A549 (cell line): ENCODE measurements around the gene PAN2. TPM values are rescaled to one million over a fixed set of nuclear protein-coding genes. Genes with fewer than 3 reads are reported as not detected.
"Not testable (repeated sequence)": the region's sequence is repeated elsewhere in the genome, so short reads cannot be mapped to it uniquely, and the experiment has no call there.

Source experiments
- ATAC-seq, 2 experiments: fragments of 200-7000 bp in 1 of 2; fragments of >200 bp in 1 of 2; cut with Nextera tagmentation in 1 of 2; cut with Tn5 transposase in 1 of 2; 3 replicates each; pipeline versions ENCODE4 v1.8.0 to v1.9.1; 2018 to 2020; ENCODE audit warnings: mild to moderate bottlenecking in 1 of 2, moderate library complexity in 1 of 2
- CTCF ChIA-PET: fragments of 300-600 bp; sonication (Branson Sonifier 250); formaldehyde crosslinking; extraction: SDS; loops from one replicate; lab custom pipeline; 2021; ENCODE audit warnings: antibody characterized with exemption, inconsistent platforms; lab: Yijun Ruan, JAX
- POLR2A ChIA-PET: fragments of 350-600 bp; formaldehyde crosslinking; extraction: SDS; loops from one replicate; lab custom pipeline; 2021; ENCODE audit warnings: antibody characterized with exemption, inconsistent platforms; lab: Yijun Ruan, JAX
- DNase-seq, 2 experiments: peaks; one replicate each; pipeline versions ENCODE4 v3.0.0 to v3.0.0-alpha.2; 2011 to 2016; ENCODE audit warnings: low read depth in 1 of 2, low spot score in 1 of 2
- FAIRE-seq: peaks from 2 replicates; lab custom pipeline; 2011; peaks lifted over from hg19 to GRCh38; lab: Jason Lieb, UNC
- H3K27ac ChIP-seq, 2 experiments: fragments of >200 bp; sonication (Bioruptor Twin); formaldehyde crosslinking; 3 replicates each; pipeline ENCODE4 v1.5.1; 2016 to 2017
- H3K4me1 ChIP-seq: fragments of >200 bp; sonication (Bioruptor Twin); formaldehyde crosslinking; 3 replicates; pipeline ENCODE4 v1.6.1; 2016
- H3K4me2 ChIP-seq: fragments of >200 bp; sonication (Bioruptor Twin); formaldehyde crosslinking; 3 replicates; pipeline ENCODE4 v1.6.1; 2016
- H3K4me3 ChIP-seq: fragments of >200 bp; sonication (Bioruptor Twin); formaldehyde crosslinking; 3 replicates; pipeline ENCODE4 v1.5.1; 2016
- H3K9me3 ChIP-seq: fragments of >200 bp; sonication (Bioruptor Twin); formaldehyde crosslinking; 3 replicates; pipeline ENCODE4 v1.6.1; 2016
- ATOH8 ChIP-seq: fragments of 250-450 bp; sonication (Bioruptor Pico); IDR thresholded peaks from 2 replicates; pipeline ENCODE4 v1.5.0; 2020; ENCODE audit warnings: low read depth, mild to moderate bottlenecking, moderate library complexity
- BHLHE40 ChIP-seq: IDR thresholded peaks from 2 replicates; pipeline ENCODE4 v1.6.1; 2012; ENCODE audit warnings: low read depth, low read length, inconsistent platforms
- CBX8 ChIP-seq: fragments of 200-600 bp; sonication (generic); IDR thresholded peaks from 2 replicates; pipeline ENCODE4 v1.6.1; 2016
- CEBPB ChIP-seq, 2 experiments: fragments of >200 bp in 1 of 2; sonication (Bioruptor Twin) in 1 of 2; formaldehyde crosslinking in 1 of 2; IDR thresholded peaks; 2 replicates each; pipeline ENCODE4 v1.6.1; 2012 to 2016
- ESRRA ChIP-seq: fragments of 150-350 bp; IDR thresholded peaks from 2 replicates; pipeline ENCODE4 v1.6.1; 2014; ENCODE audit warnings: mild to moderate bottlenecking, low read length, borderline replicate concordance
- FOSL2 ChIP-seq, 2 experiments: fragments of 450-650 bp in 1 of 2; fragments of >200 bp in 1 of 2; sonication (Bioruptor Twin) in 1 of 2; formaldehyde crosslinking; IDR thresholded peaks; 2 replicates each; pipeline versions ENCODE4 v1.5.0 to v1.6.1; 2016 to 2020; ENCODE audit warnings: mild to moderate bottlenecking in 1 of 2, moderate library complexity in 1 of 2
- HOXB13 ChIP-seq: fragments of 250-450 bp; sonication (Bioruptor Pico); IDR thresholded peaks from 2 replicates; pipeline ENCODE4 v1.5.0; 2020; ENCODE audit warnings: low read depth, mild to moderate bottlenecking, moderate library complexity
- JUN ChIP-seq, 2 experiments: fragments of >200 bp; sonication (Bioruptor Twin); formaldehyde crosslinking; IDR thresholded peaks; 2 replicates in 1 of 2; 3 replicates in 1 of 2; pipeline ENCODE4 v1.6.1; 2016 to 2017
- MAFK ChIP-seq: fragments of 450-650 bp; IDR thresholded peaks from 2 replicates; pipeline ENCODE4 v1.6.1; 2014; ENCODE audit not compliant: partially characterized antibody
- PHF8 ChIP-seq: fragments of 200-600 bp; sonication (generic); IDR thresholded peaks from 2 replicates; pipeline ENCODE4 v1.6.1; 2016; ENCODE audit warnings: low read depth, mild to moderate bottlenecking, antibody characterized with exemption, moderate library complexity, borderline replicate concordance
- POLR2AphosphoS2 ChIP-seq: conservative IDR thresholded peaks from 2 replicates; pipeline ENCODE4 v1.6.1; 2012; ENCODE audit warnings: low read length, improper control_type of control experiment, inconsistent platforms
- RAD21 ChIP-seq, 2 experiments: fragments of >200 bp in 1 of 2; sonication (Bioruptor Twin) in 1 of 2; formaldehyde crosslinking in 1 of 2; IDR thresholded peaks in 1 of 2; conservative IDR thresholded peaks in 1 of 2; 2 replicates in 1 of 2; 3 replicates in 1 of 2; pipeline ENCODE4 v1.6.1; 2012 to 2018; ENCODE audit warnings: inconsistent platforms in 1 of 2
- RFX5 ChIP-seq: fragments of 450-650 bp; IDR thresholded peaks from 2 replicates; pipeline ENCODE4 v1.7.1; 2014; ENCODE audit warnings: antibody characterized with exemption, mild to moderate bottlenecking, moderate library complexity
- SMC3 ChIP-seq: fragments of >200 bp; sonication (Bioruptor Twin); formaldehyde crosslinking; IDR thresholded peaks from 3 replicates; pipeline ENCODE4 v1.6.1; 2018; ENCODE audit warnings: inconsistent platforms
- SREBF2 ChIP-seq: fragments of 450-650 bp; IDR thresholded peaks from 2 replicates; pipeline ENCODE4 v1.6.1; 2014; ENCODE audit warnings: mild to moderate bottlenecking, moderate library complexity
- ZC3H11A ChIP-seq: fragments of 450-650 bp; IDR thresholded peaks from 2 replicates; pipeline ENCODE4 v1.6.1; 2014; ENCODE audit warnings: antibody characterized with exemption, mild to moderate bottlenecking
- ZNF302 ChIP-seq: fragments of 250-450 bp; sonication (Bioruptor Pico); IDR thresholded peaks from 2 replicates; pipeline ENCODE4 v1.9.0; 2021; ENCODE audit warnings: inconsistent platforms, mild to moderate bottlenecking, moderate library complexity
- WGBS: methylation state at CpG from one replicate; pipeline ENCODE4 v1.1.6; 2017; ENCODE audit errors: missing lambda C conversion rate; 5-methylcytosine and 5-hydroxymethylcytosine counted together
- polyA plus RNA-seq, 4 experiments: library from polyadenylated mRNA; depleted of rRNA in 3 of 4; stranded (reverse); fragments of >200 nt; fragmentation: RNase III in 1 of 4; extraction: RNeasy Plus Mini Kit Qiagen cat#74134 plus additional on column Dnase treatment in 1 of 4; gene quantifications; 2 replicates in 3 of 4; 3 replicates in 1 of 4; pipeline ENCODE4 v1.2.3, GENCODE V29; 2011 to 2017
- TF ChIP-seq, protein P1 (sequence below): fragments of 250-450 bp; sonication (Bioruptor Pico); IDR thresholded peaks from 2 replicates; pipeline ENCODE4 v1.5.0; 2021; ENCODE audit warnings: mild to moderate bottlenecking, moderate library complexity, borderline replicate concordance
- TF ChIP-seq, protein P2 (sequence below): IDR thresholded peaks from 2 replicates; pipeline ENCODE4 v1.6.1; 2012; ENCODE audit warnings: low read depth, borderline replicate concordance

Gene PAN2
- polyA plus RNA-seq, 2 of the 4 experiments (the other 2 are of a cell fraction) = 30.0 to 66.8 TPM

- POLR2A ChIA-PET = interaction anchor here (0.8 kb wide), 1 partner anchor 22 kb away, joined by 4 read pairs; the partner anchor contains the start of gene CNPY2
Measured at GRCh38 chr12:56337753-56338251, 4.0 kb upstream of the PAN2 start.

DNA sequence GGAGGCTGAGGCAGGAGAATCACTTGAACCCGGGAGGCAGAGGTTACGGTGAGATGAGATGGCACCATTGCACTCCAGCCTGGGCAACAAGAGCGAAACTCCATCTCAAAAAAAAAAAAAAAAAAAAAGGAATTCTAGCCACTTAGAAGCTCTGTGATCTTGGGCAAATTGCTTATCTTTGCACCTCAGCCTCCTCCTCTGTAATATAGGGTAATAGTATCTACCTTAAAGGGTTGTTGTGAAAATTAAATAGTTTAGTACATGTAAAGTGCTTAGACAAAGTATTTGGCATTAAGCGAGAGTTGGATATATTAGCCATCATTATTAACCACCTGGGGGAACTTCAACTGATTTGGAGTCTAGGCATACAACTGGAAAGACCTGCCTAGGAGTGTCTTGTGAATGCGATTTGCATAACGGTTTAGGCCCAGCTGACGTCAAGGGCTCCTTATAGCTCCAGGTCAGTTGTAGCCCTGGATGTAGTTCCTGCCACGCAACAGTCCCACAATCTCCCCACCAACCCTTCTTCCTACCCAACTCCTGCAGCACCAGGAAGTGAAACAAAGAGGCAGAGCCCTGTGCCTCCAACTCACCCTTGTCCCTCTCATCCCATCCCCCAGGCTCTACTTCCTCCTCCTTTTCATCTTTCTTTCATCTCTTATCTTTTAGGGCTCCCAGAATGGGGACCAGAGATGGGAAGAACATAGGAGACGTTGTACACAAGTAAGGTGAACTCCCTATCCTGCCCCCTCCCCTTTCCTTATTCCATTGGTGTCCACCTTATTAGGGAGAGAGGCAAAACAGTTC, 2.8 kb upstream of the PAN2 start:
- CTCF ChIA-PET = interaction anchor here (0.6 to 2.6 kb wide), 6 partner anchors 13 to 127 kb away, joined by 3 to 9 read pairs (median 6); no protein-coding TSS in a partner anchor
- POLR2A ChIA-PET = no interaction called here
- WGBS = 87% methylated on average over 9 of the region's 9 CpGs

More at GRCh38 chr12:56337753-56338251, 4.0 kb upstream of the PAN2 start:
- FAIRE-seq (no peak), ATAC-seq (no peak), DNase-seq (no peak)
- peaks cover 11% of the 10 kb centered on the region for H3K4me1 ChIP-seq
- TF ChIP-seq JUN (IDR thresholded peaks at IDR 0.05) (no peak), BHLHE40 (no peak), ZC3H11A (no peak), POLR2AphosphoS2 (no peak), CEBPB (IDR thresholded peaks at IDR 0.05) (0 out of 4 replicates have a peak, but pooled peaks of 1 of the 2 experiments have one; percentile 41), SREBF2 (no peak)
- TF ChIP-seq, protein P1, sequence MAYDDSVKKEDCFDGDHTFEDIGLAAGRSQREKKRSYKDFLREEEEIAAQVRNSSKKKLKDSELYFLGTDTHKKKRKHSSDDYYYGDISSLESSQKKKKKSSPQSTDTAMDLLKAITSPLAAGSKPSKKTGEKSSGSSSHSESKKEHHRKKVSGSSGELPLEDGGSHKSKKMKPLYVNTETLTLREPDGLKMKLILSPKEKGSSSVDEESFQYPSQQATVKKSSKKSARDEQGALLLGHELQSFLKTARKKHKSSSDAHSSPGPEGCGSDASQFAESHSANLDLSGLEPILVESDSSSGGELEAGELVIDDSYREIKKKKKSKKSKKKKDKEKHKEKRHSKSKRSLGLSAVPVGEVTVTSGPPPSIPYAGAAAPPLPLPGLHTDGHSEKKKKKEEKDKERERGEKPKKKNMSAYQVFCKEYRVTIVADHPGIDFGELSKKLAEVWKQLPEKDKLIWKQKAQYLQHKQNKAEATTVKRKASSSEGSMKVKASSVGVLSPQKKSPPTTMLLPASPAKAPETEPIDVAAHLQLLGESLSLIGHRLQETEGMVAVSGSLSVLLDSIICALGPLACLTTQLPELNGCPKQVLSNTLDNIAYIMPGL = no peak
- no peak overlapping the region for H3K27ac ChIP-seq
- no peaks in the 10 kb centered on the region for H3K9me3 ChIP-seq
- no peak overlapping the region for H3K4me2 ChIP-seq
- CTCF ChIA-PET = interaction anchor here (0.7 to 2.2 kb wide), 6 partner anchors 9 to 127 kb away, joined by 3 to 8 read pairs (median 4); partner anchors contain the start of gene STAT2
- no peak overlapping the region for H3K4me3 ChIP-seq
- 47% methylated on average over 8 of the region's 8 CpGs for WGBS

DNA sequence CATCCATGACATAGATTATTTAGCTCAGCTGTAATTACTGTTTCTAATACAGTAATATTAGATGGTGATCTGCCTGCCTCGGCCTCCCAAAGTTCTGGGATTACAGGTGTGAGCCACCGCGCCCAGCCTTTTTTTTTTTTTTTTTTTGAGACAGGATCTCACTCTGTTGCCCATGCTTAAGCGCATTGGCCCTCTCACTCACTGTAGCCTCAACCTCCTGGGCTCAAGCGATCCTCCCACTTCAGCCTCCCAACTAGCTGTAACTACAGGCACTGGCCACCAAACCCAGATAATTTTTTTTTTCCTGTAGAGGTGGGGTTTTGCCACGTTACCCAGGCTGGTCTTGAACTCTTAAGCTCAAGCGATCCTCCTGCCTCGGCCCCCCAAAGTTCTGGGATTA, 1.7 kb upstream of the PAN2 start:
- ATAC-seq, H3K27ac ChIP-seq, H3K4me2 ChIP-seq, POLR2A ChIA-PET, DNase-seq, FAIRE-seq, H3K4me3 ChIP-seq, H3K9me3 ChIP-seq: not testable (repeated sequence)
- 91% methylated on average over 8 of the region's 8 CpGs for WGBS
- CTCF ChIA-PET = interaction anchor here (1.5 to 2.6 kb wide), 3 partner anchors 22 to 128 kb away, joined by 7 to 9 read pairs (median 7); no protein-coding TSS in a partner anchor
- H3K4me1 ChIP-seq = peaks cover 15% of the 10 kb centered on the region

More for the DNA sequence above, 2.8 kb upstream of the PAN2 start:
- no peak overlapping the region for H3K4me2 ChIP-seq
- no peak for TF ChIP-seq CEBPB (IDR thresholded peaks at IDR 0.05)
- no peak for TF ChIP-seq RAD21 (conservative IDR thresholded peaks at IDR 0.05 in 1 of 2, IDR thresholded peaks at IDR 0.05 in 1 of 2)
- no peak for TF ChIP-seq SMC3
- no peak for TF ChIP-seq CBX8
- TF ChIP-seq, protein P2, sequence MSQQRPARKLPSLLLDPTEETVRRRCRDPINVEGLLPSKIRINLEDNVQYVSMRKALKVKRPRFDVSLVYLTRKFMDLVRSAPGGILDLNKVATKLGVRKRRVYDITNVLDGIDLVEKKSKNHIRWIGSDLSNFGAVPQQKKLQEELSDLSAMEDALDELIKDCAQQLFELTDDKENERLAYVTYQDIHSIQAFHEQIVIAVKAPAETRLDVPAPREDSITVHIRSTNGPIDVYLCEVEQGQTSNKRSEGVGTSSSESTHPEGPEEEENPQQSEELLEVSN = no peak
- no peak for TF ChIP-seq ZNF302 (CRISPR knock-in tag)
- TF ChIP-seq ATOH8 (CRISPR knock-in tag) = no peak
- no peak for TF ChIP-seq HOXB13 (CRISPR knock-in tag)
- TF ChIP-seq PHF8 = no peak
- TF ChIP-seq FOSL2 (IDR thresholded peaks at IDR 0.05) = no peak
- TF ChIP-seq FOSL2 (CRISPR knock-in tag; IDR thresholded peaks at IDR 0.05) = no peak
- TF ChIP-seq MAFK = no peak
- TF ChIP-seq ESRRA = no peak
- TF ChIP-seq RFX5 = no peak
- TF ChIP-seq, all 56 proteins: peak for 0
- peaks cover 15% of the 10 kb centered on the region for H3K4me1 ChIP-seq
- ATAC-seq (no peak), FAIRE-seq (no peak), DNase-seq (no peak)
- H3K4me3 ChIP-seq = no peak overlapping the region
- no peak overlapping the region for H3K27ac ChIP-seq
- H3K9me3 ChIP-seq = no peaks in the 10 kb centered on the region
